GM12891 (cell line): ENCODE measurements around the gene OR13A1.

Source experiments
- POLR2A ChIP-seq: IDR thresholded peaks from 2 replicates; pipeline ENCODE4 v1.6.1; 2011; ENCODE audit warnings: low read depth, low read length, control low read depth
- POLR2AphosphoS5 ChIP-seq: IDR thresholded peaks from 2 replicates; pipeline ENCODE4 v1.6.1; 2011; ENCODE audit warnings: low read depth, low read length, control low read depth
- POU2F2 ChIP-seq: IDR thresholded peaks from 2 replicates; pipeline ENCODE4 v1.6.1; 2011; ENCODE audit warnings: low read depth, mild to moderate bottlenecking, control low read depth, low read length, moderate library complexity
- SPI1 ChIP-seq: IDR thresholded peaks from 2 replicates; pipeline ENCODE4 v1.6.1; 2011; ENCODE audit warnings: low read depth, low read length, control low read depth
- TAF1 ChIP-seq: IDR thresholded peaks from 2 replicates; pipeline ENCODE4 v1.6.1; 2011; ENCODE audit warnings: low read depth, low read length, control low read depth

- TF ChIP-seq POLR2A (no peak), TAF1 (no peak), POLR2AphosphoS5 (no peak), SPI1 (no peak), POU2F2 (no peak)
These were observed 28.4 kb downstream of the OR13A1 start for GRCh38 chr10:45286980-45287379.
